Measurements from ENCODE around the gene NGEF. TPM values are rescaled to one million over a fixed set of nuclear protein-coding genes. Genes with fewer than 3 reads are reported as not detected.
A peak's percentile ranks its signal among the peaks of the same experiment; 100 is the strongest.

NGEF gene
- total RNA-seq, 1 experiment from 2014 or later: 35.4 TPM

- no peak for DNase-seq (ENCODE audit: low read depth)
Observed at GRCh38 chr2:232967474-232967873, 45.6 kb downstream of the NGEF start.

GRCh38 chr2:232966122-232966521 is 46.9 kb downstream of the NGEF start:
- DNase-seq (ENCODE audit: low read depth): no peak

- DNase-seq (ENCODE audit: low read depth): no peak
Observed at GRCh38 chr2:232963913-232964312, 49.1 kb downstream of the NGEF start.

- DNase-seq (ENCODE audit: low read depth): peak; percentile 33
Observed at GRCh38 chr2:232960862-232961261, 52.2 kb downstream of the NGEF start.

GRCh38 chr2:232959139-232959538 is 53.9 kb downstream of the NGEF start:
- no peak for DNase-seq (ENCODE audit: low read depth)

GRCh38 chr2:232957657-232958090 is 55.4 kb downstream of the NGEF start:
- DNase-seq (ENCODE audit: low read depth): no peak

GRCh38 chr2:232955856-232956255 is 57.2 kb downstream of the NGEF start:
- DNase-seq (ENCODE audit: low read depth): no peak

- no peak for DNase-seq (ENCODE audit: low read depth)
Observed at GRCh38 chr2:232954691-232955090, 58.4 kb downstream of the NGEF start.

- peak; percentile 80 for DNase-seq (ENCODE audit: low read depth)
Observed at GRCh38 chr2:232951891-232952290, 61.2 kb downstream of the NGEF start.

- no peak for DNase-seq (ENCODE audit: low read depth)
Observed at GRCh38 chr2:232951181-232951580, 61.9 kb downstream of the NGEF start.

- no peak for DNase-seq (ENCODE audit: low read depth)
Observed at GRCh38 chr2:232950751-232951150, 62.3 kb downstream of the NGEF start.

- DNase-seq (ENCODE audit: low read depth): no peak
Observed at GRCh38 chr2:232949016-232949415, 64.0 kb downstream of the NGEF start.

- peak; percentile 30 for DNase-seq (ENCODE audit: low read depth)
Observed at GRCh38 chr2:232942831-232943230, 70.2 kb downstream of the NGEF start.

GRCh38 chr2:232941912-232942594 is 71.0 kb downstream of the NGEF start:
- DNase-seq (ENCODE audit: low read depth): no peak

- DNase-seq (ENCODE audit: low read depth): no peak
Observed at GRCh38 chr2:232941400-232941799, 71.7 kb downstream of the NGEF start.

- DNase-seq (ENCODE audit: low read depth): no peak
Observed at GRCh38 chr2:232940724-232941123, 72.3 kb downstream of the NGEF start.

- DNase-seq (ENCODE audit: low read depth): peak; percentile 87
Observed at GRCh38 chr2:232937278-232937906, 75.7 kb downstream of the NGEF start.

- peak; percentile 29 for DNase-seq (ENCODE audit: low read depth)
Observed at GRCh38 chr2:232931636-232932035, 81.4 kb downstream of the NGEF start.

- no peak for DNase-seq (ENCODE audit: low read depth)
Observed at GRCh38 chr2:232930059-232930400, 83.0 kb downstream of the NGEF start.

- no peak for DNase-seq (ENCODE audit: low read depth)
Observed at GRCh38 chr2:232929303-232930058, 83.6 kb downstream of the NGEF start.

GRCh38 chr2:232928551-232929302 is 84.3 kb downstream of the NGEF start:
- no peak for DNase-seq (ENCODE audit: low read depth)
